ENCODE data around the gene IPMK. TPM values are rescaled to one million over a fixed set of nuclear protein-coding genes. Genes with fewer than 3 reads are reported as not detected.
"Not testable (repeated sequence)": the region's sequence is repeated elsewhere in the genome, so short reads cannot be mapped to it uniquely, and the experiment has no call there.

Gene IPMK
- total RNA-seq, 3 donors from 2014 or later (not counting 1 experiment from before 2014, with no cell fraction given), result 4.4 to 5.7 (median 4.6) TPM

GRCh38 chr10:58157076-58157766 lies 110.5 kb downstream of the IPMK start:
- no peak for DNase-seq

GRCh38 chr10:58155941-58156340 lies 111.8 kb downstream of the IPMK start:
- H3K9me3 ChIP-seq (ENCODE audit: control insufficient read depth, insufficient read depth, low read length); H3K27ac ChIP-seq (ENCODE audit: low read length); H3K9me3 Mint-ChIP-seq; DNase-seq; ATAC-seq; H3K4me3 Mint-ChIP-seq; H3K36me3 ChIP-seq (ENCODE audit: control insufficient read depth, insufficient read depth, low read length); H3K36me3 Mint-ChIP-seq; H3K27me3 ChIP-seq (ENCODE audit: control insufficient read depth, insufficient read depth, low read length); H3K4me1 ChIP-seq (ENCODE audit: control insufficient read depth, insufficient read depth, low read length); H3K27ac Mint-ChIP-seq; H3K4me3 ChIP-seq (ENCODE audit: low read length); intact Hi-C loops (cut with micrococcal nuclease); H3K4me1 Mint-ChIP-seq: not testable (repeated sequence)
- peaks cover 2 to 35% of the 10 kb centered on the region in 2 donors for H3K27me3 Mint-ChIP-seq (ENCODE audit: low read depth in 2 of 2)
- 89% methylated on average over 2 of the region's 2 CpGs for WGBS (ENCODE audit: insufficient coverage)

More at GRCh38 chr10:58157076-58157766, 110.5 kb downstream of the IPMK start:
- TF ChIP-seq CTCF (IDR thresholded peaks at IDR 0.05), result no peak
- no peak for ATAC-seq
- H3K27ac Mint-ChIP-seq, result no peak overlapping the region
- Histone ChIP-seq H3K36me3 (ENCODE audit: control insufficient read depth, insufficient read depth, low read length) (no peaks in the 10 kb centered on the region), H3K9me3 (ENCODE audit: control insufficient read depth, insufficient read depth, low read length) (no peaks in the 10 kb centered on the region), H3K27ac (ENCODE audit: low read length) (no peak overlapping the region), H3K4me1 (ENCODE audit: control insufficient read depth, insufficient read depth, low read length) (no peaks in the 10 kb centered on the region), H3K27me3 (ENCODE audit: control insufficient read depth, insufficient read depth, low read length) (no peaks in the 10 kb centered on the region), H3K4me3 (ENCODE audit: low read length) (no peak overlapping the region)
- H3K36me3 Mint-ChIP-seq, result no peaks in the 10 kb centered on the region
- H3K27me3 Mint-ChIP-seq (ENCODE audit: low read depth in 2 of 2), result peaks cover 2 to 28% of the 10 kb centered on the region in 2 donors
- H3K4me3 Mint-ChIP-seq, result no peak overlapping the region
- no peaks in the 10 kb centered on the region for H3K4me1 Mint-ChIP-seq
- intact Hi-C loops (cut with micrococcal nuclease), result no loop called here
- WGBS (ENCODE audit: insufficient coverage), result 23% methylated on average over 6 of the region's 7 CpGs
- no peaks in the 10 kb centered on the region for H3K9me3 Mint-ChIP-seq

GRCh38 chr10:58153751-58154150 lies 113.9 kb downstream of the IPMK start:
- Mint-ChIP-seq H3K27me3 (ENCODE audit: low read depth in 2 of 2) (peaks cover 2 to 28% of the 10 kb centered on the region in 2 donors), H3K4me3 (no peak overlapping the region), H3K27ac (no peak overlapping the region), H3K36me3 (no peaks in the 10 kb centered on the region), H3K4me1 (no peaks in the 10 kb centered on the region), H3K9me3 (no peaks in the 10 kb centered on the region)
- DNase-seq, result no peak
- no peaks in the 10 kb centered on the region for H3K4me1 ChIP-seq (ENCODE audit: control insufficient read depth, insufficient read depth, low read length)
- no peak for TF ChIP-seq CTCF (IDR thresholded peaks at IDR 0.05)
- intact Hi-C loops (cut with micrococcal nuclease), result no loop called here
- no peak overlapping the region for H3K4me3 ChIP-seq (ENCODE audit: low read length)
- no peak for ATAC-seq
- no peaks in the 10 kb centered on the region for H3K36me3 ChIP-seq (ENCODE audit: control insufficient read depth, insufficient read depth, low read length)
- H3K9me3 ChIP-seq (ENCODE audit: control insufficient read depth, insufficient read depth, low read length), result no peaks in the 10 kb centered on the region
- H3K27me3 ChIP-seq (ENCODE audit: control insufficient read depth, insufficient read depth, low read length), result no peaks in the 10 kb centered on the region
- H3K27ac ChIP-seq (ENCODE audit: low read length), result no peak overlapping the region
- WGBS (ENCODE audit: insufficient coverage), result 86% methylated on average over 1 of the region's 1 CpG

- Histone ChIP-seq H3K4me3 (ENCODE audit: low read length) (no peak overlapping the region), H3K27ac (ENCODE audit: low read length) (no peak overlapping the region), H3K36me3 (ENCODE audit: control insufficient read depth, insufficient read depth, low read length) (no peaks in the 10 kb centered on the region), H3K4me1 (ENCODE audit: control insufficient read depth, insufficient read depth, low read length) (no peaks in the 10 kb centered on the region), H3K27me3 (ENCODE audit: control insufficient read depth, insufficient read depth, low read length) (no peaks in the 10 kb centered on the region), H3K9me3 (ENCODE audit: control insufficient read depth, insufficient read depth, low read length) (no peaks in the 10 kb centered on the region)
- no peak for ATAC-seq
- Mint-ChIP-seq H3K36me3 (no peaks in the 10 kb centered on the region), H3K4me1 (no peaks in the 10 kb centered on the region), H3K4me3 (no peak overlapping the region), H3K27me3 (ENCODE audit: low read depth in 2 of 2) (peaks cover 0 to 28% of the 10 kb centered on the region in 2 donors), H3K9me3 (no peaks in the 10 kb centered on the region), H3K27ac (no peak overlapping the region)
- peak; percentile 16 for TF ChIP-seq CTCF (IDR thresholded peaks at IDR 0.05)
- 73% methylated on average over 3 of the region's 8 CpGs for WGBS (ENCODE audit: insufficient coverage)
- intact Hi-C loops (cut with micrococcal nuclease), result no loop called here
- DNase-seq, result peak in 1 of 2 donors; percentile 39
Measured at GRCh38 chr10:58152673-58153263, 114.9 kb downstream of the IPMK start.

Measured in natural killer cell (primary cell).